ENCODE measurements around the gene TRAF7.

The TRAF7 gene

GRCh38 chr16:2178321-2179106, 22.9 kb downstream of the TRAF7 start:
- FAIRE-seq (no peak), DNase-seq (ENCODE audit: insufficient read length, low spot score) (no peak)
- TF ChIP-seq CTCF (IDR thresholded peaks at IDR 0.05; ENCODE audit: insufficient read depth, missing control alignments), result no peak

GRCh38 chr16:2179107-2179501, 23.5 kb downstream of the TRAF7 start:
- FAIRE-seq (no peak), DNase-seq (ENCODE audit: insufficient read length, low spot score) (no peak)
- TF ChIP-seq CTCF (IDR thresholded peaks at IDR 0.05; ENCODE audit: insufficient read depth, missing control alignments), result no peak

GRCh38 chr16:2179576-2179975, 24.0 kb downstream of the TRAF7 start:
- no peak for FAIRE-seq
- DNase-seq (ENCODE audit: insufficient read length, low spot score), result no peak
- no peak for TF ChIP-seq CTCF (IDR thresholded peaks at IDR 0.05; ENCODE audit: insufficient read depth, missing control alignments)

DNA sequence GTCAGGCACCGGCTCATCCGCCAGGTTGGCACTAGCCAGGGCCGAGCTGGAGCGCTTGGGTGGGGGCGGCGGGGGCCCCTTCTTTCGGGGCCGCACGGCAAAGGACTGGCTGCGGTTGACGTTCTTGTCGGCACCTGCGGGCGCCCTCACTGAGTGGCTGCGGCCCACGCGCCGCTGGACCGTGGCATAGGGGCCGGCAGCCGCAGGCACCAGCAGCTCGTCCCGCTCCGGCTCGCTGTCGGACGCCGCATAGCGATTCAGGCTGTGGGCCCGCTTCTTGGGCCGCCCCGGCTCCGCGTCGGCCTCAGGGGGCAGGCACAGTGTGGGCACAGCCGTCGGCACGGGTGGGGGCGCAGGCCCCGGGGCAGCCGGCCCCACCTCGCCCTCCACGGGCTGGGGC, 24.9 kb downstream of the TRAF7 start:
- FAIRE-seq (no peak), DNase-seq (ENCODE audit: insufficient read length, low spot score) (no peak)
- TF ChIP-seq CTCF (IDR thresholded peaks at IDR 0.05; ENCODE audit: insufficient read depth, missing control alignments), result no peak

DNA sequence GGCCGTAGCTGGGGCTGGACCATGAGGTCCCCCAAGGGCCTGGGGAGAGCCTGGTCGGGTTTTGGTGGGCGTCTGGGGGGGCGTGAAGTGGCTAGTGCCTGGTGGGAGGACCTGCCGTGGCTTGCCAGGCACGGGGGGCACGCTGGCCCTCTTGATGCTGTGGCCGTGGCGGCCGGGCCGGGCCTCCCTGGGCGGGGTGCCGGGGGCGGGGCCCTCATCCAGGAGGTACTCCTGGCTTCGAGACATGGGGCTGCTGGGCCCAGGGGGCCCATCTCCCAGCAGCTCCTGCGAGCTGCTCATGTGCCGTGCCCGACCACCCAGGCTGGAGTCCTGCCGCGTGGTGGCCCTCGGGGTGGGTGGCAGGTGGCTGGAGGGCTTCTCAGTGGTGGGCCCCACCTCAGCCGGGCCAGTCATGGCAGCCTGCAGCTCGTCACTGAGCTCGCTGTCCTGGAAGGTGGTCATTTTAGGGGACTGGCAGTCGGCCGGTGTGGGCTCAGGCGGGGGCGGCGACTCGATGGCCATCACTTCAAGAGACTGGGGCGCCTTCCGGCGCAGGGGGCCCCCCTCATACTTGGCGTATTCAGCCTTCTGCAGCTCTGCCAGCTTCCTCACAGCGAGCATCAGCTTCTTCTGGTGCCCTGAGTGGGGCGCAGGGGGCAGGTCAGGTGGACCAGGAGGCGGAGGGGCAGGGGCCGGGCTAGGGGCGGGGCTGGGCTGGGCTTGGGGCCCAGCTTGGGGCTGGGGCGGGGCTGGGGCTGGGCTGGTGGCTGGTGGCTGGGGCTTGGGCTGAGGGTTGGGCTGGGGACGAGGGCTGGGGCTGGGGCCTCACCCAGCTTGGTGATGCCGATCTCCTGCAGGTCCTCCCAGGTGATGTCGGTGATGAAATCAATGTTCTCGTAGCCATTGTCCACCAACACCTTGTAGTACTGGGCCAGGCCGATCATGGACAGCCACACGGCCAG, 25.7 kb downstream of the TRAF7 start:
- no peak for TF ChIP-seq CTCF (IDR thresholded peaks at IDR 0.05; ENCODE audit: insufficient read depth, missing control alignments)
- no peak for DNase-seq (ENCODE audit: insufficient read length, low spot score)
- no peak for FAIRE-seq

DNA sequence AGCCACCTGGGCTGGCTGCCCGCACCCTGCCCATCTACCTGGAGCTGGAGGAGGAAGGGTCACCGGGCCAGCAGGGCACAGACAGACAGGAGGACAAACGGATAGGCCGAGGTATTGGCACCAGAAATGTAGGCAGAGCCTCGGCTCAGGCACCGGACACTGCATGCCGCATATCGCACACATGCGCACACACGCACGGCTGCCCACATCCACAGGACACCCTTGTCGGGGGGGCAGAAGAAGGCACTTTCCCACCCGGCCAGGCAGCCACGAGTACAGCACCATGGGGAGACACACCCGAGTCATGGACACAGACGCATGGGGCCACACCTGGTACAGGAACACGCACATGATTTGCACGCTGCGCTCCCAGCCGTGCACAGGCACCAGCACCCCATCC, 26.4 kb downstream of the TRAF7 start:
- FAIRE-seq, result no peak
- no peak for TF ChIP-seq CTCF (IDR thresholded peaks at IDR 0.05; ENCODE audit: insufficient read depth, missing control alignments)
- no peak for DNase-seq (ENCODE audit: insufficient read length, low spot score)

Data from D721Med (cell line).